ENCODE measurements around the gene TMEM163.

Gene TMEM163

GRCh38 chr2:134449157-134449556, 269.6 kb downstream of the TMEM163 start:
- H3K36me3 ChIP-seq (ENCODE audit: insufficient read depth, low read length), result no peaks in the 10 kb centered on the region
- H3K4me1 ChIP-seq (ENCODE audit: control insufficient read depth, insufficient read depth, low read length, unreplicated experiment), result peaks cover 17% of the 10 kb centered on the region
- no peak overlapping the region for H3K4me3 ChIP-seq (ENCODE audit: low read depth, low read length)
- H3K27ac ChIP-seq (ENCODE audit: low read depth, low read length), result no peak overlapping the region
- H2AFZ ChIP-seq (ENCODE audit: low read length, unreplicated experiment), result no peak overlapping the region
- no peaks in the 10 kb centered on the region for H3K79me2 ChIP-seq (ENCODE audit: control insufficient read depth, insufficient read depth, low read length, unreplicated experiment)
- H3K27me3 ChIP-seq (ENCODE audit: insufficient read depth, low read length), result no peaks in the 10 kb centered on the region

- H3K4me1 ChIP-seq (ENCODE audit: control insufficient read depth, insufficient read depth, low read length, unreplicated experiment), result peaks cover 17% of the 10 kb centered on the region
- no peaks in the 10 kb centered on the region for H3K79me2 ChIP-seq (ENCODE audit: control insufficient read depth, insufficient read depth, low read length, unreplicated experiment)
- H3K36me3 ChIP-seq (ENCODE audit: insufficient read depth, low read length), result no peaks in the 10 kb centered on the region
- H3K27me3 ChIP-seq (ENCODE audit: insufficient read depth, low read length), result no peaks in the 10 kb centered on the region
- H3K27ac ChIP-seq (ENCODE audit: low read depth, low read length), result no peak overlapping the region
- H3K4me3 ChIP-seq (ENCODE audit: low read depth, low read length), result no peak overlapping the region
- H2AFZ ChIP-seq (ENCODE audit: low read length, unreplicated experiment), result no peak overlapping the region
Observed at GRCh38 chr2:134448650-134449049, 270.1 kb downstream of the TMEM163 start.

GRCh38 chr2:134447669-134448068, 271.1 kb downstream of the TMEM163 start:
- Histone ChIP-seq H3K27ac (ENCODE audit: low read depth, low read length) (no peak overlapping the region), H3K79me2 (ENCODE audit: control insufficient read depth, insufficient read depth, low read length, unreplicated experiment) (no peaks in the 10 kb centered on the region), H3K4me1 (ENCODE audit: control insufficient read depth, insufficient read depth, low read length, unreplicated experiment) (peaks cover 17% of the 10 kb centered on the region), H3K4me3 (ENCODE audit: low read depth, low read length) (no peak overlapping the region), H2AFZ (ENCODE audit: low read length, unreplicated experiment) (no peak overlapping the region), H3K36me3 (ENCODE audit: insufficient read depth, low read length) (no peaks in the 10 kb centered on the region), H3K27me3 (ENCODE audit: insufficient read depth, low read length) (no peaks in the 10 kb centered on the region)

- no peak overlapping the region for H2AFZ ChIP-seq (ENCODE audit: low read length, unreplicated experiment)
- no peaks in the 10 kb centered on the region for H3K27me3 ChIP-seq (ENCODE audit: insufficient read depth, low read length)
- no peaks in the 10 kb centered on the region for H3K79me2 ChIP-seq (ENCODE audit: control insufficient read depth, insufficient read depth, low read length, unreplicated experiment)
- no peaks in the 10 kb centered on the region for H3K36me3 ChIP-seq (ENCODE audit: insufficient read depth, low read length)
- peaks cover 17% of the 10 kb centered on the region for H3K4me1 ChIP-seq (ENCODE audit: control insufficient read depth, insufficient read depth, low read length, unreplicated experiment)
- no peak overlapping the region for H3K27ac ChIP-seq (ENCODE audit: low read depth, low read length)
- H3K4me3 ChIP-seq (ENCODE audit: low read depth, low read length), result no peak overlapping the region
Observed at GRCh38 chr2:134446383-134447017, 272.3 kb downstream of the TMEM163 start.

- Histone ChIP-seq H3K27ac (ENCODE audit: low read depth, low read length) (no peak overlapping the region), H3K36me3 (ENCODE audit: insufficient read depth, low read length) (no peaks in the 10 kb centered on the region), H3K79me2 (ENCODE audit: control insufficient read depth, insufficient read depth, low read length, unreplicated experiment) (no peaks in the 10 kb centered on the region), H2AFZ (ENCODE audit: low read length, unreplicated experiment) (no peak overlapping the region), H3K4me1 (ENCODE audit: control insufficient read depth, insufficient read depth, low read length, unreplicated experiment) (peaks cover 17% of the 10 kb centered on the region), H3K27me3 (ENCODE audit: insufficient read depth, low read length) (no peaks in the 10 kb centered on the region), H3K4me3 (ENCODE audit: low read depth, low read length) (no peak overlapping the region)
Observed at GRCh38 chr2:134445985-134446382, 272.8 kb downstream of the TMEM163 start.

GRCh38 chr2:134445116-134445515, 273.7 kb downstream of the TMEM163 start:
- H3K27ac ChIP-seq (ENCODE audit: low read depth, low read length), result no peak overlapping the region
- peaks cover 17% of the 10 kb centered on the region for H3K4me1 ChIP-seq (ENCODE audit: control insufficient read depth, insufficient read depth, low read length, unreplicated experiment)
- no peaks in the 10 kb centered on the region for H3K27me3 ChIP-seq (ENCODE audit: insufficient read depth, low read length)
- H3K79me2 ChIP-seq (ENCODE audit: control insufficient read depth, insufficient read depth, low read length, unreplicated experiment), result no peaks in the 10 kb centered on the region
- H2AFZ ChIP-seq (ENCODE audit: low read length, unreplicated experiment), result no peak overlapping the region
- no peaks in the 10 kb centered on the region for H3K36me3 ChIP-seq (ENCODE audit: insufficient read depth, low read length)
- H3K4me3 ChIP-seq (ENCODE audit: low read depth, low read length), result no peak overlapping the region

- Histone ChIP-seq H2AFZ (ENCODE audit: low read length, unreplicated experiment) (no peak overlapping the region), H3K4me3 (ENCODE audit: low read depth, low read length) (no peak overlapping the region), H3K36me3 (ENCODE audit: insufficient read depth, low read length) (no peaks in the 10 kb centered on the region), H3K79me2 (ENCODE audit: control insufficient read depth, insufficient read depth, low read length, unreplicated experiment) (no peaks in the 10 kb centered on the region), H3K4me1 (ENCODE audit: control insufficient read depth, insufficient read depth, low read length, unreplicated experiment) (peaks cover 17% of the 10 kb centered on the region), H3K27ac (ENCODE audit: low read depth, low read length) (no peak overlapping the region), H3K27me3 (ENCODE audit: insufficient read depth, low read length) (no peaks in the 10 kb centered on the region)
Observed at GRCh38 chr2:134443814-134444480, 274.9 kb downstream of the TMEM163 start.

GRCh38 chr2:134441153-134441863, 277.5 kb downstream of the TMEM163 start:
- Histone ChIP-seq H3K4me3 (ENCODE audit: low read depth, low read length) (no peak overlapping the region), H3K27me3 (ENCODE audit: insufficient read depth, low read length) (no peaks in the 10 kb centered on the region), H3K27ac (ENCODE audit: low read depth, low read length) (no peak overlapping the region), H3K4me1 (ENCODE audit: control insufficient read depth, insufficient read depth, low read length, unreplicated experiment) (peaks cover 11% of the 10 kb centered on the region), H2AFZ (ENCODE audit: low read length, unreplicated experiment) (no peak overlapping the region), H3K36me3 (ENCODE audit: insufficient read depth, low read length) (no peaks in the 10 kb centered on the region), H3K79me2 (ENCODE audit: control insufficient read depth, insufficient read depth, low read length, unreplicated experiment) (no peaks in the 10 kb centered on the region)

GRCh38 chr2:134440336-134440909, 278.4 kb downstream of the TMEM163 start:
- Histone ChIP-seq H3K36me3 (ENCODE audit: insufficient read depth, low read length) (no peaks in the 10 kb centered on the region), H3K27ac (ENCODE audit: low read depth, low read length) (no peak overlapping the region), H3K4me3 (ENCODE audit: low read depth, low read length) (no peak overlapping the region), H3K4me1 (ENCODE audit: control insufficient read depth, insufficient read depth, low read length, unreplicated experiment) (peaks cover 2% of the 10 kb centered on the region), H3K79me2 (ENCODE audit: control insufficient read depth, insufficient read depth, low read length, unreplicated experiment) (no peaks in the 10 kb centered on the region), H3K27me3 (ENCODE audit: insufficient read depth, low read length) (no peaks in the 10 kb centered on the region), H2AFZ (ENCODE audit: low read length, unreplicated experiment) (no peak overlapping the region)

- no peaks in the 10 kb centered on the region for H3K36me3 ChIP-seq (ENCODE audit: insufficient read depth, low read length)
- H3K79me2 ChIP-seq (ENCODE audit: control insufficient read depth, insufficient read depth, low read length, unreplicated experiment), result no peaks in the 10 kb centered on the region
Observed at GRCh38 chr2:134438371-134438770, 280.4 kb downstream of the TMEM163 start.

More at GRCh38 chr2:134438371-134438770, 280.4 kb downstream of the TMEM163 start:
- Histone ChIP-seq H3K4me3 (ENCODE audit: low read depth, low read length) (no peak overlapping the region), H3K27me3 (ENCODE audit: insufficient read depth, low read length) (no peaks in the 10 kb centered on the region), H3K27ac (ENCODE audit: low read depth, low read length) (no peak overlapping the region), H2AFZ (ENCODE audit: low read length, unreplicated experiment) (no peak overlapping the region), H3K4me1 (ENCODE audit: control insufficient read depth, insufficient read depth, low read length, unreplicated experiment) (no peaks in the 10 kb centered on the region)

Measured in ACC112 (cell line).